ENCODE measurements around the gene ECSIT.
A peak's percentile ranks its signal among the peaks of the same experiment; 100 is the strongest.

Gene ECSIT

DNA sequence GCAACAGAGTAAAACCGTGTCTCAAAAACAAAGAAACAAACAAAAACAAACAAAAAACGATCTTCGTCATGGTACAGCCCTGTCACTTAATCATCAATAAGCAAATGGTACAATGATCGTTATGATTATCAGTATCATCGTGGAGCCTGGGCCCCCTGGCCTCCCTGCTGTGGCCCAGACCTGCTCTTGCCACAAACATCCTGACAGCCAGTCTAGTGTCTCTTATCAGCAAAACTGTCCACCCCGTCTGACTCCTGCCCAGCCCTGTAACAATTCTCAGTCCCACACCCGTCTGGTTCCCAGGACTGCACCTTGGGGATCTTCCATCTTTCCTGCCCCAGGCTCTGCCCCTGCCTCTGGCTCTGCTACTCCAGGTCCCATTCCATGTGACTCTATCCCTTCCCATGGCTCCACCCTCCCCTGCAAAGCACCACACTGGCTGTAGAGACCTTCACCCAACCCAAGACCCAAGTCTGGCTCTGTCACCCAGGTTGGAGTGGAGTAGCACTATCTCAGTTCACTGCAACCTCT, 29.0 kb downstream of the ECSIT start:
- DNase-seq (ENCODE audit: low read depth), result no peak

DNA sequence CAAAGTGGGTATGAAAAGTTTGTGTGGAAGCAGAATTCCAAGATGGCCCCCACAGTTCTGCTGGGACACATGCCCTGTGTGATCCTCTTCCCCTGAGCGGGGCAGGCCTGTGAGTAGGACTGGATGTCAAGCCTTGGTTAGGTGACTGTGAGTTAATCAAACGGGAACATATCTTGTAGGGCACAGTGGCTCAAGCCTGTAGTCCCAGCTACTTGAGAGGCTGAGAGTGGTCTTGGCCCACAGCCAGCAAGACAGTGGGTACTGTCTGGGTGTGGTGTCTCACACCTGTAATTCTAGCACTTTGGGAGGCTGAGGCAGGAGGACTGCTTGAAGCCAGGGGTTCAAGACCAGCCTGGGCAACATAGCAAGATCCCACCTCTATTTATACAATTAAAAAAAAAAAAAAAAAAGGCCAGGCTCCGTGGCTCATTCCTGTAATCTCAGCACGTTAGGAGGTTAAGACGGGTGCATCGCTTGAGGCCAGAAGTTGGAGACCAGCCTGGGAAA, 29.7 kb downstream of the ECSIT start:
- DNase-seq (ENCODE audit: low read depth), result no peak

DNA sequence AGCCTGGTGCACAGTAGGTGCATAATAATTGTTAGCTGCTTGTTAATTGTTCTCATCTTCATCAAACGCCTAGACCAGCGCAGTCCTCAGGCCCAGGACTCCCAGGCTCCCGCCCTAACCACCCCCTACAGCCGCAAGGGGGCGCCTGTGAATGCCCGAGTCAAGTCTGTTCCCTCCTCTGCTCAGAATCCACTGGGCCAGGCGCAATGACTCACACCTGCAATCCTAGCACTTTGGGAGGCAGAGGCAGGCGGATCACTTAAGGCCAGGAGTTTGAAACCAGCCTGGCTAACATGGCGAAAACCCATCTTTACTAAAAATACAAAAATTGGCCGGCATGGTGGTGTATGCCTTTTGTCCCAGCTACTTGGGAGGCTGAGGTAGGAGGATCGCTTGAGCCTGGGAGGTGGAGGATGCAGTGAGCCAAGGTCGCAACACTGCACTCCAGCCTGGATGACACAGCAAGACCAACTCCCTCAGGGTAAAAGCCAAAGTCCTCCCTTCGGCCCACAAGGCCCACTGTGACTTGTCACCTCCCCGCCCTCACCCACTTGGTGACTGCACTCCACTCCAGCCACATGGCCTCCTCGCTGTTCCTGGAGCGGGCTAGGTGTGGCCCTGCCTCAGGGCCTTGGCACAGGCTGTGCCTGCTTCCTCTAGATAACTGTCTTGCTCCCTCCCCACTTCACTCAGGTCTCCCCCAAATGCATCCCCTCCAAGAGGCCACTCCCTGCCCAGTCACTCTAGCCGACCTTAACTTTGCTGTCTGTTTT, 32.4 kb downstream of the ECSIT start:
- DNase-seq (ENCODE audit: low read depth), result peak; percentile 93

DNA sequence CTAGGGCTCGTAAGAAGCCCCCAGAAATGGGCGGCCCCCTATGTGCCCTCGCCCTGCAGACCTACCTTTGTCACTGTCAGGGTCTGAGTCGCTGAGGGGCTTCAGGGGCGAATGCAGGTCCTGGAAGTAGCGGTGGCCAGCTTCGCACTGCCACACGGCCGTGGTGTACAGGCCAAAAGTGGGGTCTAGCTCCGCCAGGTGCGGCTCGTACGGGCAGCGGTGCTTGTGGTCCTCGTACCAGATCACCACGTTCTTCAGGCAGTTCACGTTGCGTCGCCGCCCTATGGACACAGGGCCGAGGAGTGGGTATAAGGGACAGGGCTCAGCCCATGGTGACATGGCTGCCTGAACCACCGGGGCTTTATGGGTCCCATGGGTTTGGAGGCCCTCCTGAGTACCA, 33.0 kb downstream of the ECSIT start:
- DNase-seq (ENCODE audit: low read depth), result no peak

DNA sequence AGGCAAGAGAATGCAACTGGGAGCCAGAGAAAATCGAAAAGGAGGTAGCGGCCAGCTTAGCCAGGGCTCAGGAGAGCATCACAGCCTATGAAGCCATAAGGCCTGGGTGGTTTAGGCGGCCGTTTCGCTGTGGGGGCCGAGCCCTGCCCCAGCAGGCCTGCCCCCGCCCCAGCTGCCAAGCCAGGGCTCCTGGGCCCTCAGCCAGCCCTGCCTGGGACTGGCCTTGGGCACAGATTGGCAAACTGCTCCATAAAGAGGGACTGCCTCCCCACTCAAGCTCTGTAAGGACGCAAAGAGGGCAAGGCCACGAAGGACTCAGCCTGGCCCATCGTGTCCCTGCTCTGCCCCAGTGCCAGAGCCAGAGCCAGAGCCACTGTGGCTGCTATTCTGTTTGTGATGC, 33.5 kb downstream of the ECSIT start:
- DNase-seq (ENCODE audit: low read depth), result no peak

DNA sequence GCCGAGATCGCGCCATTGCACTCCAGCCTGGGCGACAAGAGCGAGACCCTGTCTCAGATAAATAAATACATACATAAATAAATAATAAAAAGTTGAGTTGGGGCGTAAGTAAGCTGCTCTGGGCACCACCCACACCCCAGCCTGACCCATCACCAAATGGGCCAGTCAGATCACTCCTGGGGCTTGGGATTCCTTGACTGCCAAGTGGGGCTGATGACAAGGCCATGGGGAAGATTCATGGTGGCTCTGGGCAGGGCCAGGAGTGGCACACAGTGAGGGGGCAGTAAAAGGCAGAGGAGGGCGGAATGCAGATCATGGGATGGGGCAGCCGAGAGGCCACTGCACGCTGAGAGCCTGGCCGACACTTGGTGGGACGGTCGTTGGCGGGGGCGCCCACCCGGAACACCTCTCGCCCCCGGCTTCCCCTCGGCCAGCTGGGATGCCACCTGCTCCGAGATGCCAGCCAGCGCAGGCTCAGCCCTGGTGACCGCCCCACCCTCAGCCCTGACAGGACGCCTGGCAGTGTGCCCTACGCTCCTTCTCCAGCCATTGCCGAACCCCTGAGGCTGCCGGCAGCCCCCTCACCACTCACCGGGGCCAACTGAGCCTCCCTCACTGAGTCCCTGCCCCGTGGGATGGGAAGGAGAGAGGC, 34.2 kb downstream of the ECSIT start:
- no peak for DNase-seq (ENCODE audit: low read depth)

DNA sequence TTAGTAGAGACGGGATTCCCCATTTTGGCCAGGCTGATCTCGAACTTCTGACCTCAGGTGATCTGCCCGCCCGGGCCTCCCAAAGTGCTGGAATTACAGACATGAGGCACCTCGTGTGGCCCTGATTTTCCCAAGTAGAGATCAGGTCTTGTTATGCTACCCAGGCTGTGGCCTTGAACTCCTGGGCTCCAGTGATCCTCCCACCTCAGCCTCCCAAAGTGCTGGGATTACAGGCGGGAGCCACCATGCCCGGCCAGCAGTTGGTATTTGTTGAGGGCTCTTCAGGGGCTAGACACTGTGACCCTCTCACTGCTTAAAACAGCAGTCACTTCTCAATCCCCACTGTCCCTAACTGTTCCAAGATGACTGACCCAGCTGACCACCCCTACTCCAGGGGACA, 39.6 kb downstream of the ECSIT start:
- no peak for DNase-seq (ENCODE audit: low read depth)

DNA sequence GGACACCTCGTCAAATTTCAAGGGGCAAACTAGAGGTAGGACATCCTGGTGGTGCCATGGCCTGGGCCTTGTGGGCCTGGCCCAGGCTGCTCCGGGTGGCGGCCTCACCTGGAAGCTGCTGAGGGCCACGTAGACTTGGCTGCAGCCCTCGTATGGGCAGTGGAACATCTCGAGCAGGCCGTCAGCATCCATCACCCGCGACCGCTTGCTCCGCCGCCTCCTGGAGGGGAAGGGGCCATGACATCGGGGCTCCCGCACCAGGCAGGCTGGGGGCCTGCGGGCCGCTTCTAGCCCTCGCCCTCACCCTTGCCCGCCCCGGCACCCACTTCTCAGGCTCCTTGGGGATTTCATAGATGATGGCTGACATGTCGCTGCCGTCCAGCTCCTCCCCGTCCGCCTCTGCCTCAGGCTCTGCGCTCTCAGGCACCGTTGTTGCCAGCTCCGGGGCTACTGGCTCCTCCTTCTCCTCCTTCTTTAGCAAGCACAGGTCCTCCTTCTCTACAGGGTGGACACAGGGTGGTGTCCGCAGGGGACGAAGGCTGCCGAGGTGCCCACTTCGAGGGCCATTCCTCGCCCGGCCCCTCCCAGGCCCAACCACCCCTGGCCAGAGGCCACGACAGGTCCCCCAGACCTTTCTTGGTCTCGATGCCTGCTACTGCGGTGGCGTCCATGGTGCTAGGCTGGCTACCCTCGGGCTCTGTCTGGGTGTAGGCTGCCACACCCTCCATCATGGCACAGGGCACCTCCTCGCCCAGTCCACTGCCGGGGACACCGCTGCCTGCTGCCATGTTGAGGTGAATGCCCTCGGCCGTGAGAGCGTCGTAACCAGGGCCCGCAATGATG, 42.1 kb downstream of the ECSIT start:
- DNase-seq (ENCODE audit: low read depth), result no peak

DNA sequence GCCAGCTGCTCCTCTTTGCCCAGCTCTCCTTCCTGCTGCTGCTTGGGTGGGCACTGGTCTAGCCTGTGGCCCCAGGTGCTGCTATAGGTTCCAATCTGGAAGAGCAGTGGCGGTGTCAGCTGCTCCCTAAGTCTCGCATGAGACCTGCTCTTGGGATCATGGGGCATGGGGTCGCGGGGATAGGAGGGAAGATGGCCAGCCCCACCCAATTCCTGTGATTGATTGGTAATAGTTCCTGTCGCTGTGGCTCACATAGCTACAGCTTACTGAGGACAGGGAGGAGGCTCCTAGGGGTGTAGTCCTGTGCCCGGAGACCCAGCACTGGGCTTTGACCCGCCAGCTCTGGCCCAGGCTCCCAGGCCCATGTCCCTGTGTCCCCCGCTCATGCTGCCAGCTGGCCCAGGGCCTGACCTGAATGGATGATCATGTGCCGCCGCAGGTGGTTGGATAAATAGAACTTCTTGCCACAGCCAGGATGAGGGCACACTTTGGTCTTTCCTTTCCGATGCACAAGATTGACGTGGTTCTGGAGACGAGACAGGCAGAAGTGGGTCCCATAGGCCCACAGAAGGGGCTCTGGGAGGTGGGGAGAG, 43.6 kb downstream of the ECSIT start:
- no peak for DNase-seq (ENCODE audit: low read depth)

DNA sequence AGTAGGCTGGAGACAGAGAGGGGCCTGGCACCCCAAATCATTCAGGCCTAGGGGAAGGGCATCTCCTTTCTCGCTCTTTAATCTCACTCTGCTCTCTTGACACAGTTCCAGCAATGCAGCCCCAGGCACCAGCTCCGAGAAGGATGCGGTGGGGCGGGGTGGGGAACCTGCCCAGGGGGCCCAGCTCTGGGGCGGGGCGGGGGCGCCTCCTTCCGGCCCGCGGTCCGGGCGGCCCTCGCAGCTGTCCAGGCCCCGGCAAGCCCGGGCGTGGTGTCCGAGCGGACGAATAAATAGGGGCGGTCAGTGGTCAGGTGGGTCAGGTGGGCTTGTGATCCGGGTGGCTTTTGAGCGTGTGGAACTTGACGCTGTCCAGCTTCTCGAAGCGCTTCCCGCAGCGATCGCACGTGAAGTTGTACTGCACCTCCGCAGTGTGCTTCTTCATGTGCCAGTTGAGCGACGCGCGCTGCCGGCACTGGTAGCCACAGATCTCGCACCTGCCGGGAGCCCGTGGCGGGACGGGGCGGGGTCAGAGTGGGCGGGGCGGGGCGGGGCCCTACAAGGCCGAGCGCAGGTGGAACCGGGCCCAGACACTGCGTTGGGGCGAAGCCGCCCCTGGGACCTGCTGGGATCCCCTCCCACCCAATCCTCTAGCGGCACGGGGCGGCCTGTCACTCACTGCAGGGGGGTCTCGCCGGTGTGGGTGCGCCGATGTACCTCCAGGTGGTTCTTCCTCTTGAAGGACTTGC, 45.4 kb downstream of the ECSIT start:
- DNase-seq (ENCODE audit: low read depth), result no peak

DNA sequence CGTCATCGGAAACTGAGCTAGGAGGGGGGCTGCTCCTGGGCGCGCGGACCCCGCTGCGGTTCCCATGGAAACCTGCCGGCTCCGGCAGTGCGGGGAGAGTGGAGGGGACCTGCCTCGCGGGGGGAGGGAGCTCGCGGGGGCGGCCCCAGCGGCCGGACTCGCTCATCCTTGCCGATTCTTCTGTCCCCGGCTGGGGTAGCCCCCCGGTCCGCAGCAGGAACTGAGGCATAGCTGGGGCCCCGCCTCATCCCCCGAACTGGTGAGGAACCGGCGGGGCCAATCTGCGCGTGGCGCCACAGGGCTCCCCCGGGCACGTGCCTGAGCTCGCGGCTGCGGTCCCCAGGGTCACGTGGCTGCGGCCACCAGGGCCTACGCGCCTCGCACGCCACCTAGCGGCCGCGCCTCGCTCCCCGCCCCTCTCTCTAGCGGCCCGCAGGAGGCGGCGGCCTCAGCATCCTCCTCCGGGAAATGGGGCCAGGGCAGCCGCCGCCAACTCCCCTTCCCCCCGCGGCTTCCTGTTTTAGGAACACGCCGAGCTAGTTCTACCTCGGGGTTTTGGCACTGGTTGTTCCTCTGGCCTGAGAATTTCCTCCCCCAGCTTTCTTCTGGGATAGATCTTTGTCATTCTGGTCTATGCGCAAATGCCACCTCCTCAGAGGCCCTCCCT, 46.4 kb downstream of the ECSIT start:
- DNase-seq (ENCODE audit: low read depth), result peak; percentile 79

DNA sequence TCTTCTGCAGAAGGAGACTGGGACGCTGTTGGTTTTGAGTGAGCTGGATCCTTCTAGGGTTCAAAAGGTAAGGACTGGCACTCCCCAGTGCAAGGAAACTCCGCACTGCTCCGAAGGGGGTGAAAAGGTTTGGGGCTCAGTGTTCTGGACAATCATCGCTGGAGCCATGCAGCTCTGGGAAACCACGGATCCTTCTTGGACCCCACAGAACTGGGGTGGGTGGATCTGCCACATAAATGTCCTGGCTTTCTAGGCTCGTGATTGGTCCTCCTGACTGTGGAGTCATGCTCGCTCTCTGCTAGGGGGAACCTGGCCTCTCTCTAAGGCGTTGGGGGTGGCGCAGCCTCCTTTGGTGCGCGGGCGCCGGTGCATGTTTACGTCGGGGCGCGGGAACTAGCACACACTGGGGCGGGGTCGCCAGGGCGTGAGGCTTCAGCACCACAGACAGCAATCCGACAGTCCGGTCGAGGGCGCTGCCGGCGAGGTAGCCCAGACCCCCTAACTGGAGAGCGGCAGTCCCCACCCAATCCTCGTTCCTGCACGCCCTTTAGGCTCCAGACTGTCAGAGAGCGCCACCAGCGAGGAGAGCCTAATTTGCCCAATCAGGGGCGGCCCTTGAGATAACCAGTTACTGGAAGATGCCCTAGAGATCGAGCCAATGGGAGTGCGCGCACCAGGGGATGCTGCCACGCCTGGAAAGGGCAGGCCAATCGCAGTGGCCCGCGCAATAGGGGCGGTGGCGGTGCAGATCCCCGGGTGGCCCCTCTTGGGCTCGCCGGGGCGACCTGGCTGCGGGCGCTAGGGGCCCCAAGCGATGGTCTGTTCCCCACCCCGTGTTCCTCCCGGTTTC, 47.2 kb downstream of the ECSIT start:
- DNase-seq (ENCODE audit: low read depth), result peak; percentile 59

DNA sequence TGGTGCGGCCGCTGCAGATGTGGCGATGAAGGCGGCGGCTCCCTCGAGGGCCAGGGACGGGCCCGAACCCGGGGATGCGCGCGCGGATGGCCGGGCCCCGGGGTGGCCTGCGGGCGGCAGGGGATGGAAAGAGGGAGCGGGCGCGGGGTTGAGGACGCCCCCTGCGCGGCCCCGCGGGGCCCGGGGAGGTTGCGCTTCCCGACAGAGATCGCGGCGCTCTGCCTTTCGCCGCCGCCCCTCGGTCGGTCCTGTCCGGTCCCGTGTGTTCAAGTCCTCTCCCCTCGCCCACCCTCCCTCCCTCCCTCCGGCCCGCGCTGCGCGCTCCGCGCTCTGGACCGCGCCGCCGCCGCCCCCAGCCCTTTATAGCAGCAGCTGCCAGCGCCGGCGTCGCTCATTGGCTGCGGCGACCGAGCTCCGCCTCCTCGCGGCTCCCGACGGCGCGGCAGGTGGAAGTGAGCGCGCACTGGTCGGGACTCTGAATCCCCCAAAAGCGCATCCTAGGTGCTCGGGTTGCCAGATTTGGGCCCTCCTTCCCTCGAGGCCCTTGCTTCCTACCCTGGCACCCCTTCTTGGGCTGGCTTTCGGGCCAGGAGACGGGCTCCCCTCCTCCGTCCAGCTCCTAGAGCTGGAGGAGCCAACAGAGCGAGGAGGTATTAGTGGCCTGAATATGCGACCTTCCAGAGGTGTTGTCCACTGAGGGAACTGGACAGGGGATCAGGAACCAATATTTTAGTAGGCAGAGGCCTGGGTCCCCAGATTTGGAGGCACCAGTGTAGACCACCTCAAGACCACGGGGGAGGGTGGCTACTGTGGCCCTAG, 48.0 kb downstream of the ECSIT start, which contains the start of gene ELAVL3:
Gene ELAVL3, minus strand, starts transcription at position 332 of the 819 bp plus-strand sequence. CDS start 438 bp downstream, outside the sequence.
- DNase-seq (ENCODE audit: low read depth), result no peak

DNA sequence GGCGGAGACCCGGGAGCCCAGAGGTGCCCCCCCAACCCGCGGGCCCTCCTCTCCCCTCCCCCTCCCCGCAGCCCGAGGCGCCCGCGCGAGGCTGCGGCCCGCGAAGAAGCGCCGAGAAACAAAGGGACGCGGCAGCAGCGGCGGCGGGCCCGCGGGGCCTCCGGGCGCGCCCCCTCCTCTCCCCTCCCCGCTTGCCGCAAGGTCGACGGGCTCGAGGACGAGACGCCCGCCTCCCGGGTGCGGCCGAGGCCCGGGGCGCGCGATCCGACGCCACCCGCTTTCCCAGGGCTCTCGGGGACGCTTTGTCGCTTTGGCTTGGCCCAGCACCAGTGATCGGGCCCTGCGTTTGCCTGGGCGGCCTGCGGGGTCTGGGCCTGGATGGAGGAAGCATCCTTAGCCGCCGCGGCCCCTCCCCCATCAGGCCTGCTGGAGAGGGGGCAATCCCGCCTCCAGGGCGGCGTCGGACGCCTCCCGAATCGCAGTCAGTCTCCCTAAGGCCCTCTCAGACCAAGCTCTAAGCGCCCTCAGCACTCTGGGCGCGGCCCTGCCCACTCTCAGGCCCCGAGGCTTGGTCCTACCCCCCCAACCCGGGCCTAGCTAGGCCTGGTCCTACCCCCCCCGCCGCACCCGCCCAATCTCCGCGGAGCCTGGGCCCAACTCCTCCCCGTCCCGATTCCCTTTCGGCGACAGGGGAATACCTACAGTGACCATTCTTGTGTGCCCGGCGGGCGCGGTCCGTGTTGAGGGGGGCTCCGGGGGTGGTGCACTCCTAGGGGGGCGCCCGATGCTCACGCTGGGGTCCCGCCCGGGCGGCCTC, 48.8 kb downstream of the ECSIT start:
- DNase-seq (ENCODE audit: low read depth), result no peak

DNA sequence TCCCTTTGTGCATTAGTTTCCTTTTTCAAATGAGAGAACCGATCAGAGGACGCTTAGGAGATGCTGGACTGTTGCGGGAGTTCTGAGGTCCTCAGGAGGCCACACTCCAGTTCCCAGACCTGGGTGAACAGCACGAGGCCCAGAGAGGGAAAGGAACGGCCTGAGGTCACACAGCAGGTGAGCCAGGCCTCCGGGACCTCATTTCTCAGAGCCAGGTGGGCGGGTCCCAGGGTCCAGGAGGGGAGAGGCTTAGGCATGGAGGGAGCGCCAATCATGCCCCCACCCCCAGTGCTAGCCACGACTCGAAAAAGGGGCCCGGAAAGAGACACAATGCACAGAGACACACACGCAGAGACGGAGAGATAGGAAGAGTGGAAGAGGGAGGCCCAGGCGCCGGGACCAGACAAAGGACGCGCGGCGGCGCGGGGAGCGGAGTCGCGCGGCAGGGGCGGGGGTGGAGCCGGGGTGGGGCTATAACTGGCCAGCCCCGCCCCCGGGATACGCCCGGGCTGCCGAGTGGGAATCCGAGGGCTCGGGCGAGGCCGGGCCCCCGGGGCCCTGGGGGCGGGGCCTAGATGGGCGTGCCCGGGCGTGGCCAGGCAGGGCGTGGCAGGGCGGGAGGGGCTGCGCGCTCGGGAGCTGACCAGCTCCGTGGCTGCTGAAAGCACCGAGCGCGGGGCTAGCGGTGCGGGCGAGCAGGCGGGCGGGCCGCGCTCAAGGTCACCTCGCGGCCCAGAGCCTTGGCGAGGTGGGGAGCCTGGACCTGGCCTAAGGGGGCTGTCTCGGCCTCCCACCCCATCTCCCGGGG, 49.6 kb downstream of the ECSIT start:
- peak; percentile 33 for DNase-seq (ENCODE audit: low read depth)

DNA sequence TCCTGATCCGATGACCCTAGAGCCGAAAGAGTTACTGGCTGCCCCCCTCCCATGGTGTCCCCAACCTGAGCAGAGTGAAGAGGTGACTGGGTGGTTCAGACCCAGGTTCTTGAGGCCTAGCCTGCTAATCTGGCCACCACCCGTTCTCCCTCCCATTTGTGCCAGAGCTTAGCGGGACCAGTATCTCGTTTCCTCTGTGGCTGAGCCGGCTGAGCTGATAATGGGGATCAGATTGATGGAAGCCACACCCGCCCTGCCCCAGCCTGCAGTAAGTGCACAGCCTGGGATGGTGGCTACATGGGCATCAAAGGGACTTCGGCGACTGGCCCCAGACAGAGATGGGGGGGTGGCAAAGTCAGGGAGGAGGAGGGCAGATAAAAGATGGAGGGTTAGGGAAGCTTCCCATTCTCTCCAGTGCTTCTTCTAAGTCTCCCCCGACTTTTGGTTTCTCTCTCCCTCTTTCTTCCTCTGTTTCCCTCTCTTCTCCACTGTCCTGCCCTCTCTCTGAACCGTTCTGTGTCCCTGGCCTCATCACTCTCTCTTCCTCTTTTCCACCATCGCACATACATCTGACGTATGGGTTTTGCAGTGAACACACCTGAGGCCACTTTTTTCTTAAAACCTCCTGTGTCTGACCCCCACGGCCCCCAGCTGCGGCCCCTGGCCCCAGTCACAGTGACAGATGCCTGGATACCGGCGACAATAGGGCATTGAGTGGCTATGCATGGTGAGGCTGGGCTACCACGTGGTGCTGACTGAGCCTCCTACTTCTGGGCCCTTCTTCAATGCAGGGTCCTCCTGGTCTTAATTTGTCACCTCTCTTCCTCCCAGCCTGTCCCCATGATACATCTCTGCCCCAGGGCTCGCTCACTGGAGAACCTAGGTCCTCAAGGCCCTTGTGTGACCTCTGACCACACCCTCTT, 50.5 kb downstream of the ECSIT start:
- no peak for DNase-seq (ENCODE audit: low read depth)
